Heart right ventricle (tissue), 16 donors: ENCODE measurements around the gene EXT2. TPM values are rescaled to one million over a fixed set of nuclear protein-coding genes. Genes with fewer than 3 reads are reported as not detected.

Experiments used
- ATAC-seq, 8 donors: fragments of 200-7000 bp; cut with Tn5 transposase; one replicate each; pipeline ENCODE4 v1.9.1; 2020; ENCODE audit warnings: mild to moderate bottlenecking in 8 of 8, moderate library complexity in 8 of 8, moderate number of reproducible peaks in 1 of 8
- DNase-seq, 2 donors: peaks; one replicate each; pipeline ENCODE4 v3.0.0-alpha.2; 2020
- H3K27ac ChIP-seq, 10 donors: fragments of 200-600 bp; sonication (generic) in 2 of 10; one replicate each; pipeline versions ENCODE4 v1.5.0 to v1.8.0; 2020 to 2022; ENCODE audit warnings: mild to moderate bottlenecking in 3 of 10
- H3K27me3 ChIP-seq, 7 donors: fragments of 200-600 bp; one replicate each; pipeline ENCODE4 v1.8.0; 2021 to 2022; ENCODE audit warnings: mild to moderate bottlenecking in 2 of 7
- H3K36me3 ChIP-seq, 9 donors: fragments of 200-600 bp; sonication (generic) in 1 of 9; one replicate each; pipeline versions ENCODE4 v1.5.0 to v1.8.0; 2020 to 2022; ENCODE audit warnings: mild to moderate bottlenecking in 2 of 9
- H3K4me1 ChIP-seq, 9 donors: fragments of 200-600 bp; sonication (generic) in 1 of 9; one replicate each; pipeline versions ENCODE4 v1.5.0 to v1.8.0; 2020 to 2022; ENCODE audit warnings: mild to moderate bottlenecking in 4 of 9
- H3K4me3 ChIP-seq, 10 donors: fragments of 200-600 bp; sonication (generic) in 2 of 10; one replicate each; pipeline versions ENCODE4 v1.5.0 to v1.8.0; 2020 to 2022; ENCODE audit warnings: mild to moderate bottlenecking in 7 of 10, moderate library complexity in 2 of 10
- H3K9me3 ChIP-seq, 11 donors: fragments of 200-600 bp in 10 of 11; sonication (generic) in 2 of 11; one replicate each; pipeline versions ENCODE4 v1.5.0 to v1.8.0; 2013 to 2022; ENCODE audit warnings: mild to moderate bottlenecking in 2 of 11, control low read depth in 1 of 11, moderate library complexity in 1 of 11
- WGBS, 2 donors: extraction: QIAGEN DNeasy Blood & Tissue Kit; methylation state at CpG; one replicate each; pipeline ENCODE4 v1.1.7; 2013; ENCODE audit warnings: inconsistent platforms in 1 of 2; 5-methylcytosine and 5-hydroxymethylcytosine counted together
- intact Hi-C, 10 donors: fragments of 100-400 bp; cut with DNase I; formaldehyde crosslinking; loops; one replicate each; pipeline versions ENCODE4 v1.11.1 to v1.14.2; 2022
- polyA plus RNA-seq, 2 donors: library from polyadenylated mRNA; stranded (reverse); fragments of 200-250 nt; gene quantifications; one replicate each; pipeline ENCODE4 v1.2.3, GENCODE V29; 2013
- total RNA-seq, 10 donors: library from RNA; stranded (reverse); fragmentation: NEBNext Ultra II Directional in 3 of 10; extraction: Animal tissue kit (Norgen Biotek cat#: 25700) in 3 of 10; gene quantifications; one replicate each; pipeline versions ENCODE4 v1.2.1 to v1.2.4, GENCODE V29; 2021 to 2023
- TF ChIP-seq, protein P1 (sequence below), 9 donors: fragments of 200-600 bp; sonication (generic) in 2 of 9; IDR thresholded peaks; one replicate each; pipeline versions ENCODE4 v1.5.0 to v1.8.0; 2021 to 2022; ENCODE audit warnings: antibody characterized with exemption in 9 of 9, mild to moderate bottlenecking in 5 of 9, moderate library complexity in 1 of 9
- donor health status: Arrhythmogenic right ventricular cardiomyopathy.
- donor health status: ischemic (EF 13 %, LVEDD 7.1; RV severe dilation, severe dysfunction).
- donor health status: healthy with polysubstance abuse.
- donor health status: DM: no; HTN: yes; CAD: no.
- donor health status: DM: no; HTN: no; CAD: no.
- donor health status: ischemic (EF 25% LVEDD 6.9; RV normal size, moderate dysfunction).
- donor health status: ischemic (EF 25% LVEDD 5.7; RV mildly dilated, moderate dysfunction).
- donor health status: healthy.
- donor health status: DM: yes; HTN: yes; CAD: no.
- donor health status: Ischemic cardiomyopathy.
- donor health status: ischemic (EF 35%, LVEDD 5.7; RV mildly dilated, moderate dysfunction).
- donor health status: nonischemic (EF 11% LVEDD 7.7; RV severe dilation, severe dysfunction).
- donor health status: DM: yes; HTN: yes; CAD: no.
- donor health status: PGD.
- donor health status: ischemic (EF 29% LVEDD 5.4; RV normal size, mild dysfunction).
- donor health status: nonischemic (EF 23%, LVEDD 6.1; RV moderate dilation, normal function).

Gene EXT2
- total and polyA plus RNA-seq, 12 donors: 18.7 to 35.1 (median 28.2) TPM

- intact Hi-C loops: no loop called here
- Histone ChIP-seq H3K9me3 (no peaks in the 10 kb centered on the region), H3K27ac (peak overlapping the region in 1 of 10 donors; percentile 6), H3K27me3 (no peaks in the 10 kb centered on the region), H3K4me3 (no peak overlapping the region), H3K36me3 (peaks cover 0 to 75% (median 8%) of the 10 kb centered on the region in 9 donors), H3K4me1 (peaks cover 0 to 12% (median 3%) of the 10 kb centered on the region in 9 donors)
- DNase-seq (peak; percentile 28 to 33), ATAC-seq (peak in 6 of 8 donors; percentile 64 to 94 (median 87))
- TF ChIP-seq, protein P1, sequence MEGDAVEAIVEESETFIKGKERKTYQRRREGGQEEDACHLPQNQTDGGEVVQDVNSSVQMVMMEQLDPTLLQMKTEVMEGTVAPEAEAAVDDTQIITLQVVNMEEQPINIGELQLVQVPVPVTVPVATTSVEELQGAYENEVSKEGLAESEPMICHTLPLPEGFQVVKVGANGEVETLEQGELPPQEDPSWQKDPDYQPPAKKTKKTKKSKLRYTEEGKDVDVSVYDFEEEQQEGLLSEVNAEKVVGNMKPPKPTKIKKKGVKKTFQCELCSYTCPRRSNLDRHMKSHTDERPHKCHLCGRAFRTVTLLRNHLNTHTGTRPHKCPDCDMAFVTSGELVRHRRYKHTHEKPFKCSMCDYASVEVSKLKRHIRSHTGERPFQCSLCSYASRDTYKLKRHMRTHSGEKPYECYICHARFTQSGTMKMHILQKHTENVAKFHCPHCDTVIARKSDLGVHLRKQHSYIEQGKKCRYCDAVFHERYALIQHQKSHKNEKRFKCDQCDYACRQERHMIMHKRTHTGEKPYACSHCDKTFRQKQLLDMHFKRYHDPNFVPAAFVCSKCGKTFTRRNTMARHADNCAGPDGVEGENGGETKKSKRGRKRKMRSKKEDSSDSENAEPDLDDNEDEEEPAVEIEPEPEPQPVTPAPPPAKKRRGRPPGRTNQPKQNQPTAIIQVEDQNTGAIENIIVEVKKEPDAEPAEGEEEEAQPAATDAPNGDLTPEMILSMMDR (IDR thresholded peaks at IDR 0.05): no peak
- WGBS, 2 donors: 76 to 79% methylated on average over 3 of the region's 3 CpGs
These were observed 108.0 kb downstream of the EXT2 start for GRCh38 chr11:44203270-44204043.

GRCh38 chr11:44205352-44205751 lies 109.9 kb downstream of the EXT2 start:
- TF ChIP-seq, protein P1 (IDR thresholded peaks at IDR 0.05): no peak
- Histone ChIP-seq H3K27me3 (no peaks in the 10 kb centered on the region), H3K4me3 (no peak overlapping the region), H3K36me3 (peaks cover 0 to 68% (median 8%) of the 10 kb centered on the region in 9 donors), H3K4me1 (peaks cover 0 to 12% (median 3%) of the 10 kb centered on the region in 9 donors), H3K27ac (no peak overlapping the region), H3K9me3 (no peaks in the 10 kb centered on the region)
- peak in 2 of 8 donors; percentile 39 to 50 for ATAC-seq
- intact Hi-C loops: no loop called here
- DNase-seq: no peak
- 65 to 67% methylated on average over 3 of the region's 3 CpGs for WGBS, 2 donors

GRCh38 chr11:44205836-44206235 lies 110.4 kb downstream of the EXT2 start:
- no peak overlapping the region for H3K27ac ChIP-seq
- peaks cover 0 to 63% (median 8%) of the 10 kb centered on the region in 9 donors for H3K36me3 ChIP-seq
- H3K4me1 ChIP-seq: peaks cover 0 to 12% (median 3%) of the 10 kb centered on the region in 9 donors
- no peak for ATAC-seq
- H3K27me3 ChIP-seq: no peaks in the 10 kb centered on the region
- 98 to 99% methylated on average over 2 of the region's 2 CpGs for WGBS, 2 donors
- no peak overlapping the region for H3K4me3 ChIP-seq
- no peaks in the 10 kb centered on the region for H3K9me3 ChIP-seq
- TF ChIP-seq, protein P1 (IDR thresholded peaks at IDR 0.05): no peak
- DNase-seq: no peak
- intact Hi-C loops: no loop called here

DNA sequence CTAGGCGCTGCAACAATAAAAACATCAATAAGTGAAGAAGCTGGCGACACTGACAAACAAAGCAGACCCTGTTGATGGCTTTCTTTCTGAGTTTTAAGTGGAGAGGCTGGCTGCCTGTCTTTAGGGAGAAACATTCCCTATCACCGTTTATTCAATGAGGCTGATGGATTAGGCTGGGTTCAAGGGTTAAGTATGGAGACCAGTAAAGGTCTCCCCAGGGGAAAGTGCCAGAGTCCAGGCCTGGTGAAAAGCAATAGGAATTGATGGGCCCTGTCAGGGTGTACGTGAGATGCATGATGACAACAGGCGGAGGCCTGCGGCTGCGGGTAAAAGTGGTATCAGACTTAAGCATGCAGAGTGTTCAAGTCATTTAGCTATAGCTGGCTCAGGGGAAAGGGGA lies 111.8 kb downstream of the EXT2 start:
- DNase-seq: no peak
- no peak for ATAC-seq
- no peaks in the 10 kb centered on the region for H3K27me3 ChIP-seq
- TF ChIP-seq, protein P1 (IDR thresholded peaks at IDR 0.05): no peak
- H3K27ac ChIP-seq: no peak overlapping the region
- no peak overlapping the region for H3K4me3 ChIP-seq
- H3K36me3 ChIP-seq: peaks cover 0 to 53% (median 8%) of the 10 kb centered on the region in 9 donors
- H3K9me3 ChIP-seq: peaks cover 0 to 6% (median 0%) of the 10 kb centered on the region in 11 donors
- WGBS, 2 donors: 91 to 95% methylated on average over 7 of the region's 7 CpGs
- peaks cover 0 to 12% (median 3%) of the 10 kb centered on the region in 9 donors for H3K4me1 ChIP-seq
- intact Hi-C loops: no loop called here
